Measurements from ENCODE around the gene SLC35F1.

DNA sequence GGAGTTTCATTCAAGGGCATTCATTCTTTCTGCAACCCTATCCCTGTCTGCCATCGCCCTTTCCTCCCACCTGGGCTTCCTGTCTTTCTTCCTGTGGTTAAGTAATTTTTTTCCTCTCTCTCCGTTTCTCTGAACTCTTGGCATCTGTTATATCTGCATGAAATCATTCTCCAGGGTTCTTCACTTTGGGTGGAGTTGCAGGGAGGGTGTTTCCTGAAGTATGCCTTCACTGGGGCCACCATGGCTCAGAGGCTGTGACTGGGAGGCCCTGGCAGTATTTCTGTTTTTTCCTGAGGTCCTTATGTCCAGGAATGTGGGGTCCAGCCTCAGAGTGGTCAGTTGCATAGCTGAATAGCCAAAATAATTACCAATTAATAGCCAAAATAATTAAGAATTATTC, 137.2 kb downstream of the SLC35F1 start:
- TF ChIP-seq POLR2A (IDR thresholded peaks at IDR 0.05; ENCODE audit: low read depth, low read length) (no peak), POLR2AphosphoS5 (IDR thresholded peaks at IDR 0.05; ENCODE audit: low read depth, low read length) (no peak), POU2F2 (IDR thresholded peaks at IDR 0.05; ENCODE audit: low read depth, low read length) (no peak), TAF1 (IDR thresholded peaks at IDR 0.05; ENCODE audit: low read depth, low read length) (no peak)

All from GM12891 (cell line).